PC-3 (cell line): ENCODE data around the gene BTBD16. TPM values are rescaled to one million over a fixed set of nuclear protein-coding genes. Genes with fewer than 3 reads are reported as not detected.

Experiments used
- ATAC-seq: fragments of 200-7000 bp; cut with Tn5 transposase; 2 replicates; pipeline ENCODE4 v1.9.1; 2020; ENCODE audit warnings: mild to moderate bottlenecking, moderate library complexity
- BruUV-seq: library from RNA; stranded (reverse); fragments of 400-500 nt; replicated peaks from 2 replicates; lab custom pipeline; 2021; lab: Mats Ljungman, UMichigan
- CTCF ChIA-PET: fragments of 300-600 bp; sonication (Branson Sonifier 250); formaldehyde crosslinking; loops from one replicate; lab custom pipeline; 2022; ENCODE audit warnings: antibody characterized with exemption; lab: Charles Lee
- POLR2A ChIA-PET: fragments of 300-600 bp; sonication (Branson Sonifier 250); formaldehyde crosslinking; loops from one replicate; lab custom pipeline; 2022; ENCODE audit warnings: antibody characterized with exemption; ENCODE audit not compliant: unreplicated experiment; lab: Charles Lee
- DNase-seq: peaks from one replicate; pipeline ENCODE4 v3.0.0-alpha.2; 2015
- H2AFZ ChIP-seq: fragments of 300-600 bp; sonication (generic); 2 replicates; pipeline ENCODE4 v1.6.0; 2016; ENCODE audit warnings: antibody characterized with exemption, low read length
- H3F3A ChIP-seq: fragments of 300-600 bp; sonication (generic); one replicate; pipeline ENCODE4 v1.6.0; 2017; ENCODE audit warnings: antibody characterized with exemption, low read length, control low read depth, mild to moderate bottlenecking; ENCODE audit not compliant: unreplicated experiment
- H3K27ac ChIP-seq: fragments of 300-600 bp; sonication (generic); 2 replicates; pipeline ENCODE4 v1.5.1; 2016; ENCODE audit warnings: mild to moderate bottlenecking, low read length
- H3K27me3 ChIP-seq: fragments of 300-600 bp; sonication (generic); 2 replicates; pipeline ENCODE4 v1.6.1; 2016; ENCODE audit warnings: low read length, mixed read lengths
- H3K36me3 ChIP-seq: fragments of 300-600 bp; sonication (generic); 2 replicates; pipeline ENCODE4 v1.6.1; 2016; ENCODE audit warnings: low read depth, mixed run types, low read length, mixed read lengths
- H3K4me1 ChIP-seq: fragments of 300-600 bp; sonication (generic); 2 replicates; pipeline ENCODE4 v1.5.1; 2016; ENCODE audit warnings: low read length; ENCODE audit not compliant: insufficient read depth
- H3K4me2 ChIP-seq: fragments of 300-600 bp; sonication (generic); 2 replicates; pipeline ENCODE4 v1.6.0; 2016; ENCODE audit warnings: low read length
- H3K4me3 ChIP-seq: fragments of 300-600 bp; sonication (generic); 2 replicates; pipeline ENCODE4 v1.5.1; 2016; ENCODE audit warnings: mild to moderate bottlenecking, low read length, mixed read lengths
- H3K79me2 ChIP-seq: fragments of 300-600 bp; sonication (generic); 2 replicates; pipeline ENCODE4 v1.6.1; 2017; ENCODE audit warnings: low read length, mixed read lengths
- H3K9ac ChIP-seq: fragments of 300-600 bp; sonication (generic); 2 replicates; pipeline ENCODE4 v1.6.0; 2016; ENCODE audit warnings: mild to moderate bottlenecking, low read length
- H3K9me2 ChIP-seq: fragments of 300-600 bp; sonication (generic); replicated peaks from 2 replicates; pipeline ENCODE4 v1.6.1; 2016; ENCODE audit warnings: mixed run types, low read length, mixed read lengths
- H3K9me3 ChIP-seq: fragments of 300-600 bp; sonication (generic); 2 replicates; pipeline ENCODE4 v1.6.1; 2016; ENCODE audit warnings: low read length, mixed read lengths
- H4K20me1 ChIP-seq: fragments of 300-600 bp; sonication (generic); 2 replicates; pipeline ENCODE4 v1.6.1; 2016; ENCODE audit warnings: low read length, mixed read lengths
- CTCF ChIP-seq: fragments of 300-600 bp; sonication (generic); conservative IDR thresholded peaks from 2 replicates; pipeline ENCODE4 v1.5.1; 2017; ENCODE audit warnings: antibody characterized with exemption, low read depth, mild to moderate bottlenecking, low read length
- EZH2 ChIP-seq: fragments of 300-600 bp; sonication (generic); IDR thresholded peaks from one replicate; pipeline ENCODE4 v1.6.1; 2017; ENCODE audit warnings: antibody characterized with exemption, mild to moderate bottlenecking, low read length; ENCODE audit not compliant: unreplicated experiment
- EZH2phosphoT487 ChIP-seq: fragments of 300-600 bp; sonication (generic); IDR thresholded peaks from 2 replicates; pipeline ENCODE4 v1.6.1; 2018; ENCODE audit warnings: mild to moderate bottlenecking, antibody characterized with exemption, low read length, borderline replicate concordance
- intact Hi-C: fragments of 100-400 bp; cut with micrococcal nuclease; formaldehyde crosslinking; loops from 2 replicates; pipeline ENCODE4 v1.9.0; 2023
- total RNA-seq: library from RNA; depleted of rRNA; stranded (reverse); fragments of >200 nt; gene quantifications from 2 replicates; pipeline ENCODE4 v1.2.3, GENCODE V29; 2014

BTBD16 gene
- total RNA-seq, 1 experiment from 2014 or later = not detected

GRCh38 chr10:122294511-122295450 is 23.7 kb downstream of the BTBD16 start:
- H3K36me3 ChIP-seq = no peaks in the 10 kb centered on the region
- no peak for TF ChIP-seq EZH2phosphoT487
- no peak for TF ChIP-seq CTCF
- no peak for TF ChIP-seq EZH2
- POLR2A ChIA-PET = no interaction called here
- H3K27me3 ChIP-seq = no peaks in the 10 kb centered on the region
- ATAC-seq (no peak), DNase-seq (no peak)
- H2AFZ ChIP-seq = no peak overlapping the region
- peak overlapping the region; percentile 34; the same call in 1 of the 2 replicates for H3K27ac ChIP-seq
- H3K4me1 ChIP-seq = peaks cover 28% of the 10 kb centered on the region
- intact Hi-C loops = loop anchor here (5.0 to 10.0 kb wide), 2 partner anchors 273 to 410 kb away; no protein-coding TSS in a partner anchor
- H4K20me1 ChIP-seq = no peaks in the 10 kb centered on the region
- H3K4me2 ChIP-seq = no peak overlapping the region
- no peaks in the 10 kb centered on the region for H3K9me3 ChIP-seq
- no peak overlapping the region for H3K9ac ChIP-seq
- H3K4me3 ChIP-seq = no peak overlapping the region
- BruUV-seq = no TSS peak
- CTCF ChIA-PET = no interaction called here
- H3K9me2 ChIP-seq = no peaks in the 10 kb centered on the region
- no peaks in the 10 kb centered on the region for H3K79me2 ChIP-seq
- no peaks in the 10 kb centered on the region for H3F3A ChIP-seq

- BruUV-seq = no TSS peak
- no peaks in the 10 kb centered on the region for H3K9me2 ChIP-seq
- H3K27ac ChIP-seq = no peak overlapping the region
- no peaks in the 10 kb centered on the region for H3K36me3 ChIP-seq
- H3K27me3 ChIP-seq = no peaks in the 10 kb centered on the region
- TF ChIP-seq EZH2phosphoT487 (no peak), CTCF (no peak), EZH2 (no peak)
- no peak overlapping the region for H3K4me3 ChIP-seq
- DNase-seq (peak; percentile 68), ATAC-seq (peak; percentile 50)
- ChIA-PET CTCF (no interaction called here), POLR2A (no interaction called here)
- no peaks in the 10 kb centered on the region for H3K79me2 ChIP-seq
- no peak overlapping the region for H3K9ac ChIP-seq
- peaks cover 28% of the 10 kb centered on the region for H3K4me1 ChIP-seq
- no peaks in the 10 kb centered on the region for H4K20me1 ChIP-seq
- no peaks in the 10 kb centered on the region for H3F3A ChIP-seq
- no peaks in the 10 kb centered on the region for H3K9me3 ChIP-seq
- no peak overlapping the region for H3K4me2 ChIP-seq
- no peak overlapping the region for H2AFZ ChIP-seq
- intact Hi-C loops = loop anchor here (5.0 to 10.0 kb wide), 2 partner anchors 272 to 409 kb away; no protein-coding TSS in a partner anchor
Measured at GRCh38 chr10:122295451-122295809, 24.3 kb downstream of the BTBD16 start.
